AG04450 (cell line): Measurements from ENCODE around the gene PSMG4. TPM values are rescaled to one million over a fixed set of nuclear protein-coding genes. Genes with fewer than 3 reads are reported as not detected.
A peak's percentile ranks its signal among the peaks of the same experiment; 100 is the strongest.

Source experiments
- CTCF ChIA-PET: fragments of 300-600, 350-600 bp; formaldehyde crosslinking; extraction: SDS; loops from one replicate; lab custom pipeline; 2022; ENCODE audit warnings: antibody characterized with exemption, inconsistent platforms; lab: Charles Lee
- POLR2A ChIA-PET: fragments of 350-600 bp; formaldehyde crosslinking; extraction: SDS; loops from one replicate; lab custom pipeline; 2021; ENCODE audit warnings: antibody characterized with exemption, inconsistent platforms; lab: Yijun Ruan, JAX
- DNase-seq: peaks from one replicate; pipeline ENCODE4 v3.0.0-alpha.2; 2011; ENCODE audit warnings: low read depth, low spot score
- H3K27ac ChIP-seq: one replicate; pipeline ENCODE4 v1.5.1; 2012; ENCODE audit warnings: low read depth, low read length, control low read depth
- H3K27me3 ChIP-seq: one replicate; pipeline ENCODE4 v1.6.0; 2012; ENCODE audit warnings: low read length; ENCODE audit not compliant: control insufficient read depth, insufficient read depth
- H3K4me3 ChIP-seq: 2 replicates; pipeline ENCODE4 v1.5.1; 2011; ENCODE audit warnings: mild to moderate bottlenecking, low read depth, low read length, control low read depth
- H3K9me3 ChIP-seq: 2 replicates; pipeline ENCODE4 v1.5.1; 2012; ENCODE audit warnings: low read length; ENCODE audit not compliant: control insufficient read depth, insufficient read depth
- CTCF ChIP-seq: IDR thresholded peaks from 2 replicates; pipeline ENCODE4 v1.5.1; 2011; ENCODE audit warnings: low read depth, low read length, control low read depth, inconsistent platforms
- polyA minus RNA-seq: library from RNA; depleted of rRNA, polyadenylated mRNA; stranded (reverse); fragments of >200 nt; gene quantifications from 2 replicates; pipeline ENCODE4 v1.2.3, GENCODE V29; 2011; rRNA and poly(A)+ RNA removed
- polyA plus RNA-seq: library from polyadenylated mRNA; depleted of rRNA; stranded (reverse); fragments of >200 nt; gene quantifications from 2 replicates; pipeline ENCODE4 v1.2.3, GENCODE V29; 2011; rRNA removed

Gene PSMG4
- polyA plus RNA-seq = 15.3 and 15.8 TPM in 2 replicates
- 9.1 and 11.5 TPM in 2 replicates for polyA minus RNA-seq

GRCh38 chr6:3258720-3259490, at the start of gene PSMG4:
Gene PSMG4 (plus strand): TSS chr6:3258947. CDS start chr6:3259023, 76 bp downstream.
- ChIA-PET POLR2A (interaction anchor here (0.6 to 2.3 kb wide), 3 partner anchors 12 to 731 kb away, joined by 4 to 13 read pairs (median 5); partner anchors contain the start of gene TUBB2A), CTCF (interaction anchor here (3.6 kb wide), 1 partner anchor 8 kb away, joined by 19 read pairs; no protein-coding TSS in a partner anchor)
- H3K4me3 ChIP-seq = peak within 1 kb of the TSS; percentile 98
- DNase-seq = peak; percentile 65
- no peak for TF ChIP-seq CTCF
- H3K27ac ChIP-seq = peak within 1 kb of the TSS; percentile 47
- H3K27me3 ChIP-seq = peaks cover 15% of the 10 kb centered on the region
- H3K9me3 ChIP-seq = no peaks in the 10 kb centered on the region

- no peaks in the 10 kb centered on the region for H3K27me3 ChIP-seq
- DNase-seq = peak; percentile 68
- no peaks in the 10 kb centered on the region for H3K9me3 ChIP-seq
- ChIA-PET POLR2A (interaction anchor here (0.9 to 1.6 kb wide), 3 partner anchors 39 to 52 kb away, joined by 3 to 6 read pairs (median 5); partner anchors contain the start of gene TUBB2A), CTCF (interaction anchor here (0.5 to 1.2 kb wide), 4 partner anchors 42 to 83 kb away, joined by 3 to 4 read pairs (median 4); no protein-coding TSS in a partner anchor)
- H3K27ac ChIP-seq = peak overlapping the region; percentile 88
- H3K4me3 ChIP-seq = no peak overlapping the region; the same call in 1 of the 2 replicates
- TF ChIP-seq CTCF = no peak
Observed at GRCh38 chr6:3209114-3210023, 49.4 kb upstream of the PSMG4 start.

GRCh38 chr6:3210024-3210610, 48.6 kb upstream of the PSMG4 start:
- ChIA-PET CTCF (interaction anchor here (1.2 kb wide), 1 partner anchor 84 kb away, joined by 3 read pairs; no protein-coding TSS in a partner anchor), POLR2A (interaction anchor here (1.6 kb wide), 1 partner anchor 48 kb away, joined by 6 read pairs; no protein-coding TSS in a partner anchor)
- H3K4me3 ChIP-seq = no peak overlapping the region
- H3K9me3 ChIP-seq = no peaks in the 10 kb centered on the region
- no peak for TF ChIP-seq CTCF
- H3K27me3 ChIP-seq = no peaks in the 10 kb centered on the region
- peak overlapping the region; percentile 21 for H3K27ac ChIP-seq
- no peak for DNase-seq

- Histone ChIP-seq H3K4me3 (no peak overlapping the region), H3K27ac (no peak overlapping the region), H3K9me3 (no peaks in the 10 kb centered on the region), H3K27me3 (peaks cover 3% of the 10 kb centered on the region)
- ChIA-PET CTCF (interaction anchor here (0.7 to 1.8 kb wide), 2 partner anchors 40 to 86 kb away, joined by 4 to 8 read pairs; no protein-coding TSS in a partner anchor), POLR2A (no interaction called here)
- TF ChIP-seq CTCF = no peak
- no peak for DNase-seq
Observed at GRCh38 chr6:3211681-3212080, 47.1 kb upstream of the PSMG4 start.
